ENCODE data around the gene POLR2I. TPM values are rescaled to one million over a fixed set of nuclear protein-coding genes. Genes with fewer than 3 reads are reported as not detected.

Gene POLR2I
- 10 to 100 TPM; 38.0 to 88.3 (median 74.9) TPM for total RNA-seq
- 100 to 1,000 TPM in 1 of 3 donors, 10 to 100 TPM in 2; 58.5 to 127 (median 69.9) TPM for polyA plus RNA-seq
- long read RNA-seq, donor 1, transcript POLR2I-201 (6 exons, 913 nt), result major isoform, 43 of 47 reads
- long read RNA-seq, donor 1, partial matches to known transcripts, result 0 of 47 reads
- long read RNA-seq, donor 1, other reads (novel, unspliced or antisense), result 0 of 47 reads
- long read RNA-seq, donor 2, transcript POLR2I-201 (6 exons, 913 nt), result major isoform, 30 of 31 reads
- long read RNA-seq, donor 2, partial matches to known transcripts, result 0 of 31 reads
- long read RNA-seq, donor 2, other reads (novel, unspliced or antisense), result 0 of 31 reads
- long read RNA-seq, donor 3, transcript POLR2I-201 (6 exons, 913 nt), result major isoform, 28 of 32 reads
- long read RNA-seq, donor 3, partial matches to known transcripts, result 0 of 32 reads
- long read RNA-seq, donor 3, other reads (novel, unspliced or antisense), result 0 of 32 reads
- long read RNA-seq, donor 4, transcript POLR2I-201 (6 exons, 913 nt), result major isoform, 85 of 95 reads
- long read RNA-seq, donor 4, transcript POLR2I-206 (5 exons, 542 nt), result minor isoform, 6 of 95 reads
- long read RNA-seq, donor 4, partial matches to known transcripts, result 1 of 95 reads
- long read RNA-seq, donor 4, other reads (novel, unspliced or antisense), result 0 of 95 reads
- long read RNA-seq, donor 5, transcript POLR2I-206 (5 exons, 542 nt), result minor isoform, 6 of 99 reads
- long read RNA-seq, donor 5, transcript POLR2I-201 (6 exons, 913 nt), result major isoform, 86 of 99 reads
- long read RNA-seq, donor 5, partial matches to known transcripts, result 3 of 99 reads
- long read RNA-seq, donor 5, other reads (novel, unspliced or antisense), result 0 of 99 reads
- long read RNA-seq, donor 6, transcript POLR2I-206 (5 exons, 542 nt), result minor isoform, 10 of 115 reads
- long read RNA-seq, donor 6, transcript POLR2I-201 (6 exons, 913 nt), result major isoform, 96 of 115 reads
- long read RNA-seq, donor 6, partial matches to known transcripts, result 1 of 115 reads
- long read RNA-seq, donor 6, other reads (novel, unspliced or antisense), result 4 of 115 reads
- long read RNA-seq, donor 7, transcript POLR2I-201 (6 exons, 913 nt), result major isoform, 32 of 34 reads
- long read RNA-seq, donor 7, partial matches to known transcripts, result 0 of 34 reads
- long read RNA-seq, donor 7, other reads (novel, unspliced or antisense), result 0 of 34 reads
- long read RNA-seq, donor 8, transcript POLR2I-206 (5 exons, 542 nt), result minor isoform, 5 of 44 reads
- long read RNA-seq, donor 8, transcript POLR2I-201 (6 exons, 913 nt), result major isoform, 37 of 44 reads
- long read RNA-seq, donor 8, partial matches to known transcripts, result 0 of 44 reads
- long read RNA-seq, donor 8, other reads (novel, unspliced or antisense), result 0 of 44 reads
- long read RNA-seq, donor 9, transcript POLR2I-201 (6 exons, 913 nt), result major isoform, 39 of 40 reads
- long read RNA-seq, donor 9, partial matches to known transcripts, result 0 of 40 reads
- long read RNA-seq, donor 9, other reads (novel, unspliced or antisense), result 0 of 40 reads
- long read RNA-seq, donor 10, transcript POLR2I-201 (6 exons, 913 nt), result major isoform, 28 of 141 reads
- long read RNA-seq, donor 10, partial matches to known transcripts, result 110 of 141 reads
- long read RNA-seq, donor 10, other reads (novel, unspliced or antisense), result 0 of 141 reads

DNA sequence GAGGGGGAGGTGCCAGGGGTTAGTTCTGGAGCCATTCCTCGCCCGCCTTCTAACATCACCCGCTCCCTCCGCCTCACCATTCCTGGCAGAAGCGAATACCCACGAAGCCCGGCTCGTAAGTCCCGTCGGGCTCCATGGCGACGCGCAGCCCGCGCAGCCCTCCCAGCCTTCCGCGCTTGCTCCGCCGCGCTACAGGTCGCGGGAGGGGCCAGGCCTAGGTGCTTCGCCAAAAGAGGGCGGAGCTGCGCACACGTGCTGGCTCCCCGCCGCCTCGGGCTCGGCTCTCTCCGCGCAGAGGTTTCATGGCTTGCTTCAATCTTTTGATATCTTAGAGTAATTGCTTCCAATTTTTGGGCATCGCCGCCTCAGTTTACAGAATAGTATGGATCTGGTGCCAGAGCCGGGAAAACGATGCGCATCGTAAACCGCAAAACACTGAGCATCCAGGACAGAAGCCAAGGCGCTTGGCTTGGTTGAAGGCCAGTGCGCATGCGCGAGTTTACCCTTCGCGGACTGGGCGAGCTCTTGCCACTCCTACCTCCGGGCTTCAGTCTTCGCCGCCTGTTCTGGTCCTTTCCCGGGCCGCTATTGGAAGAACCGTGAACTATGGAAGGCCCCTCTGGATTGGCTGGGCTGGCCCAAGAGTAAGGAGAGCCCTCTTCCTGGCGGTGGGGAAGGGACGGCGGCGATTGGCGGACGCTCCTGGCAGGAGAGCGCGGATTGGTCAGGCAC lies at the start of gene POLR2I:
TSS of gene POLR2I (minus strand) at position 155 of the 732 bp plus-strand sequence. CDS start at position 136, 19 bp downstream.
- no peak for TF ChIP-seq CTCF (IDR thresholded peaks at IDR 0.05)
- TF ChIP-seq POLR2A (IDR thresholded peaks at IDR 0.05), result peak in 1 of 2 donors; percentile 69
- 0 to 1% (median 0%) methylated on average over 22 to 60 of the region's 60 CpGs for WGBS, 4 donors
- intact Hi-C loops (cut with DNase I), result loop anchor here in 1 of 2 donors (10.0 kb wide), 1 partner anchor 50 kb away; no protein-coding TSS in a partner anchor
- DNase-seq, result peak; percentile 99 to 100 (median 100)
- H3K36me3 ChIP-seq (replicated peaks in 1 of 2), result peaks cover 0 to 32% of the 10 kb centered on the region in 2 donors
- H3K4me1 ChIP-seq (replicated peaks in 1 of 2), result peaks cover 7 to 22% of the 10 kb centered on the region in 2 donors
- H3K4me3 ChIP-seq, result peak within 1 kb of the TSS; percentile 4 to 90 (median 70)
- H3K27ac ChIP-seq, result peak within 1 kb of the TSS; percentile 49 to 92 (median 67)
- H3K27me3 ChIP-seq, result no peaks in the 10 kb centered on the region
- no peaks in the 10 kb centered on the region for H3K9me3 ChIP-seq (replicated peaks in 1 of 3)

DNA sequence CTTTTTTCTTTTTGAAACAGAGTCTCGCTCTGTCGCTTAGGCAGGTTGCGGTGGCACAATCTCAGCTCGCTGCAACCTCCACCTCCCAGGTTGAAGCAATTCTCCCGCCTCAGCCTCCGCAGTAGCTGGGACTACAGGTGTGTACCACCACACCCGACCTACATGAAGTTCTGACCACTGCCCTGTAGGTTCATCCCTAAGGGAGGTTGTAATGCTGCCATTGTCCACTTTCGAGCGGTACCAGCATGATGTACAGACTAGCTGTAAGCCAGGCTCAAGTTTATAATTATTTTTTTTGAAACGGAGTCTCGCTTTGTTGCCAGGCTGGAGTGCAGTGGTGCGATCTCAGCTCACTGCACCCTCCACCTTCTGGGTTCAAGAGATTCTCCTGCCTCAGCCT lies 49.1 kb upstream of the POLR2I start:
- no peak for TF ChIP-seq POLR2A (IDR thresholded peaks at IDR 0.05)
- no peak for TF ChIP-seq CTCF (IDR thresholded peaks at IDR 0.05)
- intact Hi-C loops (cut with DNase I), result no loop called here
- Histone ChIP-seq H3K27ac (no peak overlapping the region), H3K36me3 (replicated peaks in 1 of 2) (no peaks in the 10 kb centered on the region), H3K4me1 (replicated peaks in 1 of 2) (no peaks in the 10 kb centered on the region), H3K9me3 (replicated peaks in 1 of 3) (no peaks in the 10 kb centered on the region), H3K27me3 (no peaks in the 10 kb centered on the region), H3K4me3 (no peak overlapping the region)
- no peak for DNase-seq
- WGBS, 4 donors, result 93 to 97% (median 96%) methylated on average over 12 of the region's 12 CpGs

GRCh38 chr19:36160821-36161596 lies 46.3 kb upstream of the POLR2I start:
- Histone ChIP-seq H3K27me3 (no peaks in the 10 kb centered on the region), H3K36me3 (replicated peaks in 1 of 2) (no peaks in the 10 kb centered on the region), H3K4me1 (replicated peaks in 1 of 2) (no peaks in the 10 kb centered on the region), H3K9me3 (replicated peaks in 1 of 3) (no peaks in the 10 kb centered on the region), H3K4me3 (no peak overlapping the region), H3K27ac (no peak overlapping the region)
- TF ChIP-seq CTCF (IDR thresholded peaks at IDR 0.05), result no peak
- 93 to 96% (median 94%) methylated on average over 7 of the region's 7 CpGs for WGBS, 4 donors
- intact Hi-C loops (cut with DNase I), result no loop called here
- no peak for DNase-seq

Data from adrenal gland (tissue), 19 donors.